Adrenal gland (tissue), 19 donors: ENCODE measurements around the gene STOML3. TPM values are rescaled to one million over a fixed set of nuclear protein-coding genes. Genes with fewer than 3 reads are reported as not detected.

ENCODE experiments used
- DNase-seq, 7 donors: peaks; one replicate each; pipeline ENCODE4 v3.0.0-alpha.2; 2019 to 2020
- H3K27ac ChIP-seq, 5 donors: fragments of 200-600 bp; sonication (generic) in 4 of 5; 1 replicate in 3 of 5; 2 replicates in 2 of 5; pipeline versions ENCODE4 v1.5.1 to v1.8.0; 2016 to 2020; ENCODE audit warnings: mild to moderate bottlenecking in 1 of 5
- H3K27me3 ChIP-seq: fragments of 200-600 bp; 2 replicates; pipeline ENCODE4 v1.8.0; 2021
- H3K36me3 ChIP-seq, 2 donors: fragments of 200-600 bp; replicated peaks in 1 of 2; 1 replicate in 1 of 2; 2 replicates in 1 of 2; pipeline versions ENCODE4 v1.5.1 to v1.8.0; 2018 to 2022
- H3K4me1 ChIP-seq, 2 donors: fragments of 200-600 bp; replicated peaks in 1 of 2; 1 replicate in 1 of 2; 2 replicates in 1 of 2; pipeline versions ENCODE4 v1.5.1 to v1.8.0; 2018 to 2021
- H3K4me3 ChIP-seq, 4 donors: fragments of 200-600 bp; sonication (generic) in 3 of 4; one replicate each; pipeline ENCODE4 v1.5.1; 2016 to 2018
- H3K9me3 ChIP-seq, 3 donors: fragments of 200-600 bp; sonication (generic) in 1 of 3; replicated peaks in 1 of 3; 1 replicate in 2 of 3; 2 replicates in 1 of 3; pipeline versions ENCODE4 v1.5.1 to v1.8.0; 2016 to 2021
- POLR2A ChIP-seq, 2 donors: fragments of 450-650 bp; IDR thresholded peaks; one replicate each; pipeline ENCODE4 v1.6.1; 2017; ENCODE audit warnings: antibody characterized with exemption in 2 of 2, mild to moderate bottlenecking in 2 of 2, moderate library complexity in 1 of 2
- WGBS, 4 donors: extraction: QIAGEN DNeasy Blood & Tissue Kit in 2 of 4; methylation state at CpG; one replicate each; pipeline versions ENCODE4 v1.1.5 to v1.1.7; 2013 to 2017; 5-methylcytosine and 5-hydroxymethylcytosine counted together
- intact Hi-C, 2 donors: fragments of 100-400 bp; cut with DNase I; formaldehyde crosslinking; loops; one replicate each; pipeline versions ENCODE4 v1.14.1 to v1.15.0; 2022 to 2023
- long read RNA-seq, 10 donors: library from polyadenylated mRNA in 3 of 10; unstranded in 2 of 10; stranded (forward) in 1 of 10; transcript quantifications; one replicate each; pipeline ENCODE4 v2.0.0 and lab custom pipeline, GENCODE V29; 2021 to 2026
- polyA plus RNA-seq, 3 donors: library from polyadenylated mRNA; stranded (reverse); fragments of 200-250 nt in 2 of 3; fragments of 350-450 nt in 1 of 3; fragmentation: Illumina TruSeq in 1 of 3; extraction: RNeasy Lipid Tissue Mini Kit (QIAGEN cat#74804) in 1 of 3; gene quantifications; one replicate each; pipeline ENCODE4 v1.2.3, GENCODE V29; 2013 to 2014
- total RNA-seq, 9 donors: library from RNA; depleted of rRNA in 4 of 9; stranded (reverse); fragments of >200 nt in 4 of 9; fragments of 120-200 nt in 1 of 9; fragmentation: NEBNext Ultra II Directional in 1 of 9; extraction: Animal tissue kit (Norgen Biotek cat#: 25700) in 1 of 9; gene quantifications; one replicate each; pipeline versions ENCODE4 v1.1.0 to v1.2.4, GENCODE V29; 2013 to 2023
- TF ChIP-seq, protein P1 (sequence below), 6 experiments: fragments of 450-650 bp in 4 of 6; fragments of 200-600 bp in 2 of 6; sonication (generic) in 1 of 6; IDR thresholded peaks; 1 replicate in 5 of 6; 2 replicates in 1 of 6; pipeline versions ENCODE4 v1.5.1 to v1.8.0; 2016 to 2021; ENCODE audit warnings: antibody characterized with exemption in 6 of 6, mild to moderate bottlenecking in 2 of 6, moderate library complexity in 1 of 6
- donor health status: healthy with polysubstance abuse.
- donor health status: Bipolar disorder and iron deficiency.
- donor health status: DM: yes; HTN: yes; CAD: no.
- donor health status: DM: no; HTN: no; CAD: no.
- donor health status: DM: no; HTN: no; CAD: no.
- donor health status: DM: yes; HTN: yes; CAD: no.

STOML3 gene, protein sequence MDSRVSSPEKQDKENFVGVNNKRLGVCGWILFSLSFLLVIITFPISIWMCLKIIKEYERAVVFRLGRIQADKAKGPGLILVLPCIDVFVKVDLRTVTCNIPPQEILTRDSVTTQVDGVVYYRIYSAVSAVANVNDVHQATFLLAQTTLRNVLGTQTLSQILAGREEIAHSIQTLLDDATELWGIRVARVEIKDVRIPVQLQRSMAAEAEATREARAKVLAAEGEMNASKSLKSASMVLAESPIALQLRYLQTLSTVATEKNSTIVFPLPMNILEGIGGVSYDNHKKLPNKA
- under 1 TPM in 1 of 9 donors, not detected in 8; 0.06 TPM for total RNA-seq
- not detected for polyA plus RNA-seq
- long read RNA-seq, donor 1, result 0 reads
- long read RNA-seq, donor 2, result 0 reads
- long read RNA-seq, donor 3, result 0 reads
- long read RNA-seq, donor 4, result 0 reads
- long read RNA-seq, donor 5, result 0 reads
- long read RNA-seq, donor 6, result 0 reads
- long read RNA-seq, donor 7, result 0 reads
- long read RNA-seq, donor 8, result 0 reads
- long read RNA-seq, donor 9, result 0 reads
- long read RNA-seq, donor 10, result 0 reads

DNA sequence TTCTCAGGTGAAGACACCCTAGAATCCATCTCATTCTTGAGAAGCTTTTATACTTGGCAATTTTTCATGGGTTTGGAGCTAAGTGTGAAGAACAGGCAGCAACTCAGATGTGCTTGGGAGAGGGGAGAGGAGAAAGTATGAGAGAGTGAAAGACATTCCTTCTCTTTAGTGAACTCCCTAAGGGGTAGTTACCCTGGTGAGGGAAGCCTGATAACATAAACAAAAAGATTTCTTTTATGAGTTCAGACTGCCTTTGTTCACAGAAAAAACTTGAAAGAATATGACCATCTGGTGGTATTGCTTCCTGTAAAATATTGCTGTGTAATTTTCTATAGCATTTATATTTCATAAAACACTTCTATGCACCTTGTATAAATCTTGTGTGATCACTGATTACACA is at the start of gene STOML3:
Gene STOML3, minus strand, starts transcription at position 139 of the 400 bp plus-strand sequence. Its CDS starts 110 bp downstream, at position 29.
- intact Hi-C loops, result no loop called here
- Histone ChIP-seq H3K4me3 (no peak within 1 kb of the TSS), H3K27me3 (no peaks in the 10 kb centered on the region), H3K36me3 (no peaks in the 10 kb centered on the region), H3K9me3 (no peaks in the 10 kb centered on the region), H3K4me1 (no peaks in the 10 kb centered on the region), H3K27ac (no peak within 1 kb of the TSS)
- DNase-seq, result no peak
- no peak for TF ChIP-seq POLR2A (IDR thresholded peaks at IDR 0.05)
- TF ChIP-seq, protein P1, sequence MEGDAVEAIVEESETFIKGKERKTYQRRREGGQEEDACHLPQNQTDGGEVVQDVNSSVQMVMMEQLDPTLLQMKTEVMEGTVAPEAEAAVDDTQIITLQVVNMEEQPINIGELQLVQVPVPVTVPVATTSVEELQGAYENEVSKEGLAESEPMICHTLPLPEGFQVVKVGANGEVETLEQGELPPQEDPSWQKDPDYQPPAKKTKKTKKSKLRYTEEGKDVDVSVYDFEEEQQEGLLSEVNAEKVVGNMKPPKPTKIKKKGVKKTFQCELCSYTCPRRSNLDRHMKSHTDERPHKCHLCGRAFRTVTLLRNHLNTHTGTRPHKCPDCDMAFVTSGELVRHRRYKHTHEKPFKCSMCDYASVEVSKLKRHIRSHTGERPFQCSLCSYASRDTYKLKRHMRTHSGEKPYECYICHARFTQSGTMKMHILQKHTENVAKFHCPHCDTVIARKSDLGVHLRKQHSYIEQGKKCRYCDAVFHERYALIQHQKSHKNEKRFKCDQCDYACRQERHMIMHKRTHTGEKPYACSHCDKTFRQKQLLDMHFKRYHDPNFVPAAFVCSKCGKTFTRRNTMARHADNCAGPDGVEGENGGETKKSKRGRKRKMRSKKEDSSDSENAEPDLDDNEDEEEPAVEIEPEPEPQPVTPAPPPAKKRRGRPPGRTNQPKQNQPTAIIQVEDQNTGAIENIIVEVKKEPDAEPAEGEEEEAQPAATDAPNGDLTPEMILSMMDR (IDR thresholded peaks at IDR 0.05), result no peak

DNA sequence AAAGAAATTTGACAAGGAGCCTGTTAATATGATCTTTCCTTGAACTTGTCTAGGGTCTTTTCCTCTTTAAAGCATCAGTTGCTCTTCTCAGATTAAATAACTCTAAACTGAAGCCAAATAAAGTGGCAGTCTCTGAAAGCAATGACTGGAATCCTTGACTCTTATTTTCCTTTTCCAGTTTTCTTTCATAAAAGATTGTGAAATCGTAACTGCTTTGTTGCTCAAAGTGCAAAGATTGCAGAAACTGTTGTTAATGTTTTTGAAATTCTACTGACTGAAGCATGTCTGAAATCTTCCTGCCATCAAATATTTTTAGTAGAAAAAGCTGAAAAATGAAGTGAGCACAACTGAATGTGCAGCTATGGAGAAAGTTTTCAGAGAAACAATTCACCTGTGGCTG is 49.6 kb upstream of the STOML3 start:
- Histone ChIP-seq H3K4me3 (no peak overlapping the region), H3K27me3 (no peaks in the 10 kb centered on the region), H3K4me1 (peaks cover 15 to 47% of the 10 kb centered on the region in 2 donors), H3K36me3 (peaks cover 0 to 5% of the 10 kb centered on the region in 2 donors), H3K9me3 (no peaks in the 10 kb centered on the region), H3K27ac (peak overlapping the region in 1 of 5 donors; percentile 37)
- intact Hi-C loops, result no loop called here
- 44 to 61% (median 48%) methylated on average over 1 of the region's 1 CpG for WGBS, 4 donors
- no peak for DNase-seq
- TF ChIP-seq POLR2A (IDR thresholded peaks at IDR 0.05), result no peak
- TF ChIP-seq, protein P1 (IDR thresholded peaks at IDR 0.05), result no peak

DNA sequence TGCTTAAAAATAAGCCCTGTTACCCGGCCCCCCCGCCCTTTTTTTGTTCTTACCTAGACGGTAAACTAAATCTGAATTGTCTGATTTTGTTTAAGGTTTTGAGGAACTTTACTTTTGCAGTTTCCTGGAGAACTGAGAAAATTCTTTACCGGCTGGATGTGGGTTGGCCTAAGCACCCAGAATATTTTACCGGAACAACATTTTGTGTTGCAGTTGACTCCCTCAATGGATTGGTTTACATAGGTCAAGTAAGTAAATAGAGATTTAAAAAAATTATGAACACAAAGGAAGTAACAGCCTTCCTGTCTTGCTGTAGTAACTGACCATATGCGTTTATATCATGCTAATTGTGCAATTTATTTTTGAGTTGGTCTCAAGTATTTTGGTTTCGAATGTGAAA is 48.4 kb upstream of the STOML3 start:
- DNase-seq, result no peak
- no peaks in the 10 kb centered on the region for H3K9me3 ChIP-seq
- no peak for TF ChIP-seq POLR2A (IDR thresholded peaks at IDR 0.05)
- TF ChIP-seq, protein P1 (IDR thresholded peaks at IDR 0.05), result no peak
- WGBS, 4 donors, result 22 to 28% (median 25%) methylated on average over 7 of the region's 7 CpGs
- peak overlapping the region in 4 of 5 donors; percentile 47 to 86 (median 77) for H3K27ac ChIP-seq
- no peaks in the 10 kb centered on the region for H3K27me3 ChIP-seq
- intact Hi-C loops, result no loop called here
- peaks cover 15 to 59% of the 10 kb centered on the region in 2 donors for H3K4me1 ChIP-seq
- H3K36me3 ChIP-seq, result no peaks in the 10 kb centered on the region
- H3K4me3 ChIP-seq, result peak overlapping the region in 1 of 4 donors; percentile 87

DNA sequence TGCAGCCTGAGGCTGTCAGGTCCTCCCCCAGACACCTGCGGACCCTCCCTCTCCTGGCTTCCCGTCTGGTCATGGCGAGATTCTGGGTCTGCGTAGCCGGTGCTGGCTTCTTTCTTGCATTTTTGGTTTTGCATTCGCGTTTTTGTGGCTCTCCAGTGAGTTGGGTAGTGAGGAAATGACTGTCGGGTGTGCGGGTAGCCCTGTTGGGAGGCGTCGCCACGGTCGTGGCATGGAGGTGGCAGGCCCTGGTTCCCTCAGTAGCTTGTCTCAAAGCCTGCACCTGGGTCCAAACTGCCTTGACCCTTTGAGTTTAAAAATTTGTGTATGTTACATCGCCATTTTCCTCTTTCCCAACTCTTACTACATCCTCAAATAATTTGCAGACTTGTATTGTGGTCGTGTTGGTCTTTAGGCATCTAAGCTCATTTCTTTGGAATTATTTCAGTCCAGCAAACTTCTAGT is 48.0 kb upstream of the STOML3 start:
- peak in 4 of 7 donors; percentile 5 to 28 (median 20) for DNase-seq
- Histone ChIP-seq H3K27me3 (no peaks in the 10 kb centered on the region), H3K9me3 (no peaks in the 10 kb centered on the region), H3K27ac (peak overlapping the region in 4 of 5 donors; percentile 47 to 86 (median 77)), H3K4me1 (peaks cover 15 to 61% of the 10 kb centered on the region in 2 donors), H3K36me3 (no peaks in the 10 kb centered on the region), H3K4me3 (peak overlapping the region; percentile 19 to 93 (median 82))
- WGBS, 4 donors, result 0 to 2% (median 1%) methylated on average over 9 to 15 of the region's 15 CpGs
- TF ChIP-seq, protein P1 (IDR thresholded peaks at IDR 0.05), result no peak
- TF ChIP-seq POLR2A (IDR thresholded peaks at IDR 0.05), result no peak
- intact Hi-C loops, result no loop called here
